PC-3 (cell line): Measurements from ENCODE around the gene MADCAM1. TPM values are rescaled to one million over a fixed set of nuclear protein-coding genes. Genes with fewer than 3 reads are reported as not detected.
A peak's percentile ranks its signal among the peaks of the same experiment; 100 is the strongest.

ENCODE experiments used
- ATAC-seq: fragments of 200-7000 bp; cut with Tn5 transposase; 2 replicates; pipeline ENCODE4 v1.9.1; 2020; ENCODE audit warnings: mild to moderate bottlenecking, moderate library complexity
- BruUV-seq: library from RNA; stranded (reverse); fragments of 400-500 nt; replicated peaks from 2 replicates; lab custom pipeline; 2021; lab: Mats Ljungman, UMichigan
- CTCF ChIA-PET: fragments of 300-600 bp; sonication (Branson Sonifier 250); formaldehyde crosslinking; loops from one replicate; lab custom pipeline; 2022; ENCODE audit warnings: antibody characterized with exemption; lab: Charles Lee
- POLR2A ChIA-PET: fragments of 300-600 bp; sonication (Branson Sonifier 250); formaldehyde crosslinking; loops from one replicate; lab custom pipeline; 2022; ENCODE audit warnings: antibody characterized with exemption; ENCODE audit not compliant: unreplicated experiment; lab: Charles Lee
- DNase-seq: peaks from one replicate; pipeline ENCODE4 v3.0.0-alpha.2; 2015
- H2AFZ ChIP-seq: fragments of 300-600 bp; sonication (generic); 2 replicates; pipeline ENCODE4 v1.6.0; 2016; ENCODE audit warnings: antibody characterized with exemption, low read length
- H3F3A ChIP-seq: fragments of 300-600 bp; sonication (generic); one replicate; pipeline ENCODE4 v1.6.0; 2017; ENCODE audit warnings: antibody characterized with exemption, low read length, control low read depth, mild to moderate bottlenecking; ENCODE audit not compliant: unreplicated experiment
- H3K27ac ChIP-seq: fragments of 300-600 bp; sonication (generic); 2 replicates; pipeline ENCODE4 v1.5.1; 2016; ENCODE audit warnings: mild to moderate bottlenecking, low read length
- H3K27me3 ChIP-seq: fragments of 300-600 bp; sonication (generic); 2 replicates; pipeline ENCODE4 v1.6.1; 2016; ENCODE audit warnings: low read length, mixed read lengths
- H3K36me3 ChIP-seq: fragments of 300-600 bp; sonication (generic); 2 replicates; pipeline ENCODE4 v1.6.1; 2016; ENCODE audit warnings: low read depth, mixed run types, low read length, mixed read lengths
- H3K4me1 ChIP-seq: fragments of 300-600 bp; sonication (generic); 2 replicates; pipeline ENCODE4 v1.5.1; 2016; ENCODE audit warnings: low read length; ENCODE audit not compliant: insufficient read depth
- H3K4me2 ChIP-seq: fragments of 300-600 bp; sonication (generic); 2 replicates; pipeline ENCODE4 v1.6.0; 2016; ENCODE audit warnings: low read length
- H3K4me3 ChIP-seq: fragments of 300-600 bp; sonication (generic); 2 replicates; pipeline ENCODE4 v1.5.1; 2016; ENCODE audit warnings: mild to moderate bottlenecking, low read length, mixed read lengths
- H3K79me2 ChIP-seq: fragments of 300-600 bp; sonication (generic); 2 replicates; pipeline ENCODE4 v1.6.1; 2017; ENCODE audit warnings: low read length, mixed read lengths
- H3K9ac ChIP-seq: fragments of 300-600 bp; sonication (generic); 2 replicates; pipeline ENCODE4 v1.6.0; 2016; ENCODE audit warnings: mild to moderate bottlenecking, low read length
- H3K9me2 ChIP-seq: fragments of 300-600 bp; sonication (generic); replicated peaks from 2 replicates; pipeline ENCODE4 v1.6.1; 2016; ENCODE audit warnings: mixed run types, low read length, mixed read lengths
- H3K9me3 ChIP-seq: fragments of 300-600 bp; sonication (generic); 2 replicates; pipeline ENCODE4 v1.6.1; 2016; ENCODE audit warnings: low read length, mixed read lengths
- H4K20me1 ChIP-seq: fragments of 300-600 bp; sonication (generic); 2 replicates; pipeline ENCODE4 v1.6.1; 2016; ENCODE audit warnings: low read length, mixed read lengths
- CTCF ChIP-seq: fragments of 300-600 bp; sonication (generic); conservative IDR thresholded peaks from 2 replicates; pipeline ENCODE4 v1.5.1; 2017; ENCODE audit warnings: antibody characterized with exemption, low read depth, mild to moderate bottlenecking, low read length
- EZH2 ChIP-seq: fragments of 300-600 bp; sonication (generic); IDR thresholded peaks from one replicate; pipeline ENCODE4 v1.6.1; 2017; ENCODE audit warnings: antibody characterized with exemption, mild to moderate bottlenecking, low read length; ENCODE audit not compliant: unreplicated experiment
- EZH2phosphoT487 ChIP-seq: fragments of 300-600 bp; sonication (generic); IDR thresholded peaks from 2 replicates; pipeline ENCODE4 v1.6.1; 2018; ENCODE audit warnings: mild to moderate bottlenecking, antibody characterized with exemption, low read length, borderline replicate concordance
- intact Hi-C: fragments of 100-400 bp; cut with micrococcal nuclease; formaldehyde crosslinking; loops from 2 replicates; pipeline ENCODE4 v1.9.0; 2023
- total RNA-seq: library from RNA; depleted of rRNA; stranded (reverse); fragments of >200 nt; gene quantifications from 2 replicates; pipeline ENCODE4 v1.2.3, GENCODE V29; 2014

Gene MADCAM1
- total RNA-seq, 1 experiment from 2014 or later = 0.11 TPM

GRCh38 chr19:494171-495080 lies 1.9 kb upstream of the MADCAM1 start:
- Histone ChIP-seq H3K9ac (no peak overlapping the region), H3K27ac (no peak overlapping the region), H2AFZ (no peak overlapping the region), H4K20me1 (no peaks in the 10 kb centered on the region), H3K4me2 (no peak overlapping the region), H3K4me3 (no peak overlapping the region), H3K36me3 (no peaks in the 10 kb centered on the region), H3K4me1 (no peaks in the 10 kb centered on the region), H3K9me2 (no peaks in the 10 kb centered on the region), H3F3A (no peaks in the 10 kb centered on the region), H3K27me3 (no peaks in the 10 kb centered on the region), H3K79me2 (no peaks in the 10 kb centered on the region), H3K9me3 (no peaks in the 10 kb centered on the region)
- BruUV-seq = no TSS peak
- ChIA-PET CTCF (no interaction called here), POLR2A (no interaction called here)
- ATAC-seq (no peak), DNase-seq (no peak)
- TF ChIP-seq EZH2phosphoT487 (no peak), EZH2 (no peak), CTCF (no peak)
- intact Hi-C loops = no loop called here

- TF ChIP-seq EZH2phosphoT487 = no peak
- no peaks in the 10 kb centered on the region for H3K9me2 ChIP-seq
- H3K4me2 ChIP-seq = no peak overlapping the region
- BruUV-seq = no TSS peak
- ChIA-PET POLR2A (no interaction called here), CTCF (no interaction called here)
- ATAC-seq = no peak
- H3K4me3 ChIP-seq = no peak overlapping the region
- H2AFZ ChIP-seq = no peak overlapping the region
- no peak for DNase-seq
- no peaks in the 10 kb centered on the region for H3K36me3 ChIP-seq
- H3K27me3 ChIP-seq = no peaks in the 10 kb centered on the region
- no peaks in the 10 kb centered on the region for H3K4me1 ChIP-seq
- H3K79me2 ChIP-seq = no peaks in the 10 kb centered on the region
- no peak overlapping the region for H3K27ac ChIP-seq
- H3F3A ChIP-seq = no peaks in the 10 kb centered on the region
- H3K9ac ChIP-seq = no peak overlapping the region
- intact Hi-C loops = no loop called here
- H3K9me3 ChIP-seq = no peaks in the 10 kb centered on the region
- no peaks in the 10 kb centered on the region for H4K20me1 ChIP-seq
Observed at GRCh38 chr19:495081-495401, 1.2 kb upstream of the MADCAM1 start.

- intact Hi-C loops = no loop called here
- H2AFZ ChIP-seq = no peak overlapping the region
- H3K4me2 ChIP-seq = no peak overlapping the region
- H3K4me1 ChIP-seq = no peaks in the 10 kb centered on the region
- ATAC-seq = peak; percentile 42
- H4K20me1 ChIP-seq = no peaks in the 10 kb centered on the region
- H3K36me3 ChIP-seq = no peaks in the 10 kb centered on the region
- TF ChIP-seq CTCF (peak; percentile 69), EZH2 (no peak), EZH2phosphoT487 (no peak)
- ChIA-PET CTCF (no interaction called here), POLR2A (no interaction called here)
- no peaks in the 10 kb centered on the region for H3F3A ChIP-seq
- no peaks in the 10 kb centered on the region for H3K9me3 ChIP-seq
- BruUV-seq = no TSS peak
- no peak overlapping the region for H3K4me3 ChIP-seq
- no peaks in the 10 kb centered on the region for H3K9me2 ChIP-seq
- no peak overlapping the region for H3K27ac ChIP-seq
- no peaks in the 10 kb centered on the region for H3K27me3 ChIP-seq
- H3K79me2 ChIP-seq = no peaks in the 10 kb centered on the region
- DNase-seq = peak; percentile 46
- H3K9ac ChIP-seq = no peak overlapping the region
Observed at GRCh38 chr19:495402-496111, 729 bp upstream of the MADCAM1 start.
